ENCODE results near the gene NOX5. TPM values are rescaled to one million over a fixed set of nuclear protein-coding genes. Genes with fewer than 3 reads are reported as not detected.

The NOX5 gene
- total RNA-seq, 1 experiment from 2014 or later = not detected

- Histone ChIP-seq H3K27me3 (ENCODE audit: control insufficient read depth, insufficient read depth, low read length) (no peaks in the 10 kb centered on the region), H3K36me3 (replicated peaks; ENCODE audit: control insufficient read depth, insufficient read depth, low read length) (no peaks in the 10 kb centered on the region), H3K4me3 (ENCODE audit: insufficient read depth, low read depth, low read length) (no peak overlapping the region)
- DNase-seq = no peak
These were observed 10.8 kb downstream of the NOX5 start for GRCh38 chr15:69025320-69025719.

GRCh38 chr15:69026355-69026754 lies 11.9 kb downstream of the NOX5 start:
- no peaks in the 10 kb centered on the region for H3K27me3 ChIP-seq (ENCODE audit: control insufficient read depth, insufficient read depth, low read length)
- no peak overlapping the region for H3K4me3 ChIP-seq (ENCODE audit: insufficient read depth, low read depth, low read length)
- no peaks in the 10 kb centered on the region for H3K36me3 ChIP-seq (replicated peaks; ENCODE audit: control insufficient read depth, insufficient read depth, low read length)
- DNase-seq = no peak

- no peaks in the 10 kb centered on the region for H3K36me3 ChIP-seq (replicated peaks; ENCODE audit: control insufficient read depth, insufficient read depth, low read length)
- no peak overlapping the region for H3K4me3 ChIP-seq (ENCODE audit: insufficient read depth, low read depth, low read length)
- H3K27me3 ChIP-seq (ENCODE audit: control insufficient read depth, insufficient read depth, low read length) = peaks cover 2% of the 10 kb centered on the region; the same call in 1 of the 2 replicates
- no peak for DNase-seq
These were observed 13.6 kb downstream of the NOX5 start for GRCh38 chr15:69027976-69028518.

GRCh38 chr15:69031013-69032001 lies 16.8 kb downstream of the NOX5 start:
- peak; percentile 92 for DNase-seq
- Histone ChIP-seq H3K4me3 (ENCODE audit: insufficient read depth, low read depth, low read length) (peak overlapping the region; percentile 31), H3K36me3 (replicated peaks; ENCODE audit: control insufficient read depth, insufficient read depth, low read length) (no peaks in the 10 kb centered on the region), H3K27me3 (ENCODE audit: control insufficient read depth, insufficient read depth, low read length) (peaks cover 2% of the 10 kb centered on the region; the same call in 1 of the 2 replicates)

GRCh38 chr15:69032031-69032430 lies 17.5 kb downstream of the NOX5 start:
- DNase-seq = no peak
- Histone ChIP-seq H3K27me3 (ENCODE audit: control insufficient read depth, insufficient read depth, low read length) (peaks cover 2% of the 10 kb centered on the region; the same call in 1 of the 2 replicates), H3K4me3 (ENCODE audit: insufficient read depth, low read depth, low read length) (peak overlapping the region; percentile 31; the same call in 1 of the 2 replicates), H3K36me3 (replicated peaks; ENCODE audit: control insufficient read depth, insufficient read depth, low read length) (no peaks in the 10 kb centered on the region)

- Histone ChIP-seq H3K36me3 (replicated peaks; ENCODE audit: control insufficient read depth, insufficient read depth, low read length) (no peaks in the 10 kb centered on the region), H3K4me3 (ENCODE audit: insufficient read depth, low read depth, low read length) (no peak overlapping the region), H3K27me3 (ENCODE audit: control insufficient read depth, insufficient read depth, low read length) (peaks cover 2% of the 10 kb centered on the region; the same call in 1 of the 2 replicates)
- peak; percentile 40 for DNase-seq
These were observed 18.3 kb downstream of the NOX5 start for GRCh38 chr15:69032703-69033373.

- Histone ChIP-seq H3K4me3 (ENCODE audit: insufficient read depth, low read depth, low read length) (no peak overlapping the region), H3K27me3 (ENCODE audit: control insufficient read depth, insufficient read depth, low read length) (peaks cover 2% of the 10 kb centered on the region; the same call in 1 of the 2 replicates), H3K36me3 (replicated peaks; ENCODE audit: control insufficient read depth, insufficient read depth, low read length) (no peaks in the 10 kb centered on the region)
- no peak for DNase-seq
These were observed 19.9 kb downstream of the NOX5 start for GRCh38 chr15:69034352-69034751.

- no peak overlapping the region for H3K4me3 ChIP-seq (ENCODE audit: insufficient read depth, low read depth, low read length)
- peaks cover 2% of the 10 kb centered on the region; the same call in 1 of the 2 replicates for H3K27me3 ChIP-seq (ENCODE audit: control insufficient read depth, insufficient read depth, low read length)
- DNase-seq = peak; percentile 85
- no peaks in the 10 kb centered on the region for H3K36me3 ChIP-seq (replicated peaks; ENCODE audit: control insufficient read depth, insufficient read depth, low read length)
These were observed 20.9 kb downstream of the NOX5 start for GRCh38 chr15:69035205-69035917.

GRCh38 chr15:69035918-69036258 lies 21.4 kb downstream of the NOX5 start:
- H3K36me3 ChIP-seq (replicated peaks; ENCODE audit: control insufficient read depth, insufficient read depth, low read length) = no peaks in the 10 kb centered on the region
- peaks cover 2% of the 10 kb centered on the region; the same call in 1 of the 2 replicates for H3K27me3 ChIP-seq (ENCODE audit: control insufficient read depth, insufficient read depth, low read length)
- H3K4me3 ChIP-seq (ENCODE audit: insufficient read depth, low read depth, low read length) = no peak overlapping the region
- no peak for DNase-seq

- no peak for DNase-seq
- H3K4me3 ChIP-seq (ENCODE audit: insufficient read depth, low read depth, low read length) = no peak overlapping the region
- H3K36me3 ChIP-seq (replicated peaks; ENCODE audit: control insufficient read depth, insufficient read depth, low read length) = no peaks in the 10 kb centered on the region
- H3K27me3 ChIP-seq (ENCODE audit: control insufficient read depth, insufficient read depth, low read length) = peaks cover 2% of the 10 kb centered on the region; the same call in 1 of the 2 replicates
These were observed 22.3 kb downstream of the NOX5 start for GRCh38 chr15:69036826-69037225.

GRCh38 chr15:69037482-69037881 lies 23.0 kb downstream of the NOX5 start:
- DNase-seq = no peak
- no peaks in the 10 kb centered on the region for H3K27me3 ChIP-seq (ENCODE audit: control insufficient read depth, insufficient read depth, low read length)
- H3K4me3 ChIP-seq (ENCODE audit: insufficient read depth, low read depth, low read length) = no peak overlapping the region
- no peaks in the 10 kb centered on the region for H3K36me3 ChIP-seq (replicated peaks; ENCODE audit: control insufficient read depth, insufficient read depth, low read length)

- H3K4me3 ChIP-seq (ENCODE audit: insufficient read depth, low read depth, low read length) = no peak overlapping the region
- no peaks in the 10 kb centered on the region for H3K36me3 ChIP-seq (replicated peaks; ENCODE audit: control insufficient read depth, insufficient read depth, low read length)
- no peak for DNase-seq
- no peaks in the 10 kb centered on the region for H3K27me3 ChIP-seq (ENCODE audit: control insufficient read depth, insufficient read depth, low read length)
These were observed 23.5 kb downstream of the NOX5 start for GRCh38 chr15:69037977-69038376.

GRCh38 chr15:69038508-69038907 lies 24.0 kb downstream of the NOX5 start:
- Histone ChIP-seq H3K27me3 (ENCODE audit: control insufficient read depth, insufficient read depth, low read length) (no peaks in the 10 kb centered on the region), H3K4me3 (ENCODE audit: insufficient read depth, low read depth, low read length) (no peak overlapping the region), H3K36me3 (replicated peaks; ENCODE audit: control insufficient read depth, insufficient read depth, low read length) (no peaks in the 10 kb centered on the region)
- no peak for DNase-seq

GRCh38 chr15:69039516-69040225 lies 25.2 kb downstream of the NOX5 start:
- no peak for DNase-seq
- Histone ChIP-seq H3K36me3 (replicated peaks; ENCODE audit: control insufficient read depth, insufficient read depth, low read length) (no peaks in the 10 kb centered on the region), H3K27me3 (ENCODE audit: control insufficient read depth, insufficient read depth, low read length) (no peaks in the 10 kb centered on the region), H3K4me3 (ENCODE audit: insufficient read depth, low read depth, low read length) (no peak overlapping the region)
